HEK293T (cell line): Measurements from ENCODE around the gene SCAI.
"Not testable (repeated sequence)": the region's sequence is repeated elsewhere in the genome, so short reads cannot be mapped to it uniquely, and the experiment has no call there.

Experiments used
- CTCF ChIA-PET: fragments of 350-600 bp; formaldehyde crosslinking; extraction: SDS; loops from one replicate; lab custom pipeline; 2021; ENCODE audit warnings: antibody characterized with exemption, inconsistent platforms; lab: Yijun Ruan, JAX
- POLR2A ChIA-PET: fragments of 350-600 bp; formaldehyde crosslinking; extraction: SDS; loops from one replicate; lab custom pipeline; 2020; ENCODE audit warnings: antibody characterized with exemption, inconsistent platforms; lab: Yijun Ruan, JAX
- DNase-seq: peaks from one replicate; pipeline ENCODE4 v3.0.0; 2012; ENCODE audit warnings: mixed read lengths; ENCODE audit errors: extremely low spot score
- ARNT ChIP-seq: fragments of 450-650 bp; IDR thresholded peaks from 2 replicates; pipeline ENCODE4 v1.6.1; 2017; ENCODE audit warnings: mild to moderate bottlenecking
- BHLHE40 ChIP-seq: fragments of 450-650 bp; IDR thresholded peaks from 2 replicates; pipeline ENCODE4 v1.6.1; 2016; ENCODE audit warnings: mild to moderate bottlenecking, moderate library complexity, borderline replicate concordance
- CTBP1 ChIP-seq: fragments of 450-650 bp; IDR thresholded peaks from 2 replicates; pipeline ENCODE4 v1.6.1; 2016; ENCODE audit warnings: borderline replicate concordance
- ELF4 ChIP-seq: fragments of 450-650 bp; IDR thresholded peaks from 2 replicates; pipeline ENCODE4 v1.6.1; 2017; ENCODE audit warnings: antibody characterized with exemption
- FOXA1 ChIP-seq: fragments of 450-650 bp; IDR thresholded peaks from 2 replicates; pipeline ENCODE4 v1.6.1; 2016; ENCODE audit warnings: mild to moderate bottlenecking
- FOXK2 ChIP-seq: fragments of 450-650 bp; IDR thresholded peaks from 2 replicates; pipeline ENCODE4 v1.6.1; 2016; ENCODE audit warnings: mild to moderate bottlenecking
- FOXM1 ChIP-seq: fragments of 450-650 bp; IDR thresholded peaks from 2 replicates; pipeline ENCODE4 v1.6.1; 2017; ENCODE audit warnings: mild to moderate bottlenecking, borderline replicate concordance
- HDGF ChIP-seq: fragments of 450-650 bp; IDR thresholded peaks from 2 replicates; pipeline ENCODE4 v1.6.1; 2017; ENCODE audit warnings: antibody characterized with exemption, borderline replicate concordance
- L3MBTL2 ChIP-seq: fragments of 450-650 bp; conservative IDR thresholded peaks from 2 replicates; pipeline ENCODE4 v1.6.1; 2016; ENCODE audit warnings: mild to moderate bottlenecking
- LEF1 ChIP-seq: fragments of 450-650 bp; IDR thresholded peaks from 2 replicates; pipeline ENCODE4 v1.6.1; 2017; ENCODE audit warnings: mild to moderate bottlenecking, borderline replicate concordance
- NFRKB ChIP-seq: fragments of 450-650 bp; IDR thresholded peaks from 2 replicates; pipeline ENCODE4 v1.6.1; 2016; ENCODE audit warnings: mild to moderate bottlenecking, moderate library complexity
- SP1 ChIP-seq: fragments of 450-650 bp; IDR thresholded peaks from 2 replicates; pipeline ENCODE4 v1.6.1; 2017
- SUZ12 ChIP-seq: fragments of 450-650 bp; IDR thresholded peaks from 2 replicates; pipeline ENCODE4 v1.6.1; 2016; ENCODE audit warnings: mild to moderate bottlenecking
- TARDBP ChIP-seq: fragments of 450-650 bp; IDR thresholded peaks from 2 replicates; pipeline ENCODE4 v1.6.1; 2016
- ZNF384 ChIP-seq: fragments of 450-650 bp; IDR thresholded peaks from 2 replicates; pipeline ENCODE4 v1.6.1; 2016
- TF ChIP-seq, protein P1 (sequence below): fragments of 450-650 bp; IDR thresholded peaks from 2 replicates; pipeline ENCODE4 v1.6.1; 2016

The SCAI gene

GRCh38 chr9:124939944-124940343 lies 203.4 kb downstream of the SCAI start:
- ChIA-PET CTCF (no interaction called here), POLR2A (no interaction called here)
- TF ChIP-seq SP1 (no peak), L3MBTL2 (no peak), BHLHE40 (no peak), FOXK2 (no peak), NFRKB (no peak), LEF1 (no peak), ZNF384 (no peak), HDGF (no peak), FOXM1 (no peak), ARNT (no peak), ELF4 (no peak), TARDBP (no peak)
- TF ChIP-seq, protein P1, sequence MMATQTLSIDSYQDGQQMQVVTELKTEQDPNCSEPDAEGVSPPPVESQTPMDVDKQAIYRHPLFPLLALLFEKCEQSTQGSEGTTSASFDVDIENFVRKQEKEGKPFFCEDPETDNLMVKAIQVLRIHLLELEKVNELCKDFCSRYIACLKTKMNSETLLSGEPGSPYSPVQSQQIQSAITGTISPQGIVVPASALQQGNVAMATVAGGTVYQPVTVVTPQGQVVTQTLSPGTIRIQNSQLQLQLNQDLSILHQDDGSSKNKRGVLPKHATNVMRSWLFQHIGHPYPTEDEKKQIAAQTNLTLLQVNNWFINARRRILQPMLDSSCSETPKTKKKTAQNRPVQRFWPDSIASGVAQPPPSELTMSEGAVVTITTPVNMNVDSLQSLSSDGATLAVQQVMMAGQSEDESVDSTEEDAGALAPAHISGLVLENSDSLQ = no peak
- DNase-seq = no peak

DNA sequence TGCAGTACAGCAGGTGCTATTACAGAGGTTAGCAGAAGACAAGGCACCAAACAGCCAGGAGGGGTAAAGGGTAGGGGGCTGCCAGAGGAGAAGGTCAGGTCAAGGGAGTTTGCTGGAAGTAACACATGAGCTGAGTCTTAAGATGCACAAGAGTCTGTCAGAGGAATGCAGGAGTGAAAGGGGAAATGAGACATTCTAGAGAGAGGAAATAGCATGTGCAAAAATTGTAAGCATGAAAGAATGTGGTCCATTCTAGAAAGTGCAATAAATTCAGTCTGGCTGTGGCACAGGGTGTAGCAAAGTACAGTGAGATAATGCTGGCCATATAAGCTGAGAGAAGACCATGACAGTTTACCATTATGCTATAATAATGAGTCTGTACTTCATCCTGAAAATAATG lies 209.0 kb downstream of the SCAI start:
- CTCF ChIA-PET = no interaction called here
- POLR2A ChIA-PET = interaction anchor here (1.2 kb wide), 1 partner anchor 42 kb away, joined by 3 read pairs; no protein-coding TSS in a partner anchor
- no peak for DNase-seq
- no peak for TF ChIP-seq FOXM1
- TF ChIP-seq, protein P1 = no peak
- TF ChIP-seq SP1 = no peak
- TF ChIP-seq ELF4 = no peak
- TF ChIP-seq FOXK2 = no peak
- TF ChIP-seq SUZ12 = no peak
- TF ChIP-seq L3MBTL2 = no peak
- no peak for TF ChIP-seq ZNF384
- TF ChIP-seq NFRKB = no peak
- no peak for TF ChIP-seq TARDBP
- no peak for TF ChIP-seq ARNT
- no peak for TF ChIP-seq FOXA1
- no peak for TF ChIP-seq HDGF
- TF ChIP-seq BHLHE40 = no peak
- TF ChIP-seq LEF1 = no peak
- TF ChIP-seq CTBP1 = no peak

DNA sequence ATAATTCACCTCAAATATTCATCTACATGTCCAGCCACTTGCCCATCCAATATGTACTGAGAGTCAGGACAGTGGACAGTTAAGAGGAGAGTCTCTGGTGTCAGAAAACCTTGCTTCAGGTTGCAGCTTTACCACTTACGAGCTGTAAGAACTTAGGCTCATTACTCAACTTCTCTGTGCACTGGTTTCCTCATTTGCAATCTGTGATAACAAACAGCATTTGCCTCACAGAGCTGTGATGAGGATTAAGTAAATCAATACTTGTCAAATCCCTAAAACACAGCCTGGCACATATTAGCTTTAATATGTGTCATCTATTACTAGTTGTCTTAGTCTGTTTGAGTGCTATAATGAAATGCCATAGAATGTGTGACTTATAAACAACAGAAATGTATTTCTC lies 211.0 kb downstream of the SCAI start:
- CTCF ChIA-PET = no interaction called here
- POLR2A ChIA-PET = no interaction called here
- TF ChIP-seq FOXA1 = no peak
- TF ChIP-seq FOXM1 = no peak
- no peak for TF ChIP-seq ZNF384
- no peak for TF ChIP-seq L3MBTL2
- no peak for TF ChIP-seq HDGF
- TF ChIP-seq BHLHE40 = no peak
- no peak for TF ChIP-seq ARNT
- no peak for TF ChIP-seq FOXK2
- TF ChIP-seq ELF4 = no peak
- no peak for TF ChIP-seq CTBP1
- TF ChIP-seq SUZ12 = no peak
- DNase-seq = no peak

GRCh38 chr9:124929464-124929863 lies 213.9 kb downstream of the SCAI start:
- POLR2A ChIA-PET = no interaction called here
- no peak for DNase-seq
- CTCF ChIA-PET = no interaction called here
- TF ChIP-seq ZNF384 (no peak), BHLHE40 (no peak), LEF1 (no peak), SP1 (no peak), HDGF (no peak), ELF4 (no peak), CTBP1 (no peak), TARDBP (no peak), FOXA1 (no peak), NFRKB (no peak), FOXK2 (no peak), ARNT (no peak), SUZ12 (no peak), L3MBTL2 (no peak)
- TF ChIP-seq, protein P1 = no peak

- DNase-seq = no peak
- TF ChIP-seq L3MBTL2 (no peak), ARNT (no peak), FOXA1 (no peak), ELF4 (no peak), LEF1 (no peak), TARDBP (no peak), SUZ12 (no peak), ZNF384 (no peak), FOXK2 (no peak), CTBP1 (no peak), NFRKB (no peak), HDGF (no peak), SP1 (no peak), FOXM1 (no peak), BHLHE40 (no peak)
- TF ChIP-seq, protein P1 = no peak
- ChIA-PET POLR2A (no interaction called here), CTCF (no interaction called here)
Measured at GRCh38 chr9:124928116-124928515, 215.2 kb downstream of the SCAI start.

DNA sequence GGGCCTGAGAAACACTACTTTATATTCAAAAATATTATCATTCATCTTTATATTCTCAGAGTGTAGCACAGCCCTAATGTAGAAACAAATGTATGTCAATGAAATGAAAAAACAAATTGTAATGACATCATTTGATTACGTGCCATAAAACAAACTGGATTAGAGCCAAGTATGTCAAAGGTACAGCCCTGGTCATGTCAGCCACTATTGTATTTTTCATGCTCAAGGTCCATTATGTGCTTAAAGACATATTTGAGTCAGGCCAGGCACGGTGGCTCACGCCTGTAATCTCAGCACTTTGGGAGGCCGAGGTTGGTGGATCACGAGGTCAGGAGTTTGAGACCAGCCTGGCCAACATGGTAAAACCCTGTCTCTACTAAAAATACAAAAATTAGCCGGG lies 222.9 kb downstream of the SCAI start:
- CTCF ChIA-PET, POLR2A ChIA-PET: not testable (repeated sequence)

More for the DNA sequence above, 222.9 kb downstream of the SCAI start:
- not testable (repeated sequence) for DNase-seq
